ENCODE data around the gene TBCK.

DNA sequence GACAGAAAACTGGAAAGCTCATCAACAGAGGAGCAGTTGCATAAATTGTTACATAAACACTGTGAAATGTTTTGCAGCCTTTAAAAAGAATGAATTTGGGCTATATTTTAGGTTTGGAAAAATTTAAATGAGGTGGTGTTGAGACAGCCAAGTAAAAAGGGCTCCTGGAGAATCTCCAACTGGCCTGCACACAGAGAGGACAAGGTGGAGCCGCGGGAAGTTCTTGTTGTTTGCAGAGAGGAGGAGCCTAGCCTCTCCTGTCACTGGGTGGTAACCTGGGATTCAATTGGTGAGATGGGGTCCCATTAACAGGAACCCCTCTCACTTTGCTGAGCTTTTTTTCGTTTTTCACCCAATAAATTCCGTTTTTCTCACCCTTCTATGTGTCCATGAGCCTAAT is 39.2 kb upstream of the TBCK start:
- TF ChIP-seq POLR2AphosphoS5 (IDR thresholded peaks at IDR 0.05; ENCODE audit: low read depth, low read length) (no peak), POLR2A (IDR thresholded peaks at IDR 0.05; ENCODE audit: low read depth, low read length) (no peak), PAX5 (IDR thresholded peaks at IDR 0.05; ENCODE audit: insufficient read depth, low read length, severe bottlenecking) (no peak), TAF1 (IDR thresholded peaks at IDR 0.05; ENCODE audit: low read depth, low read length) (no peak)
